ENCODE data around the gene KLF11. TPM values are rescaled to one million over a fixed set of nuclear protein-coding genes. Genes with fewer than 3 reads are reported as not detected.

The KLF11 gene
- polyA plus RNA-seq, 3 donors: 21.0 to 69.8 (median 25.3) TPM

GRCh38 chr2:10071595-10071994, 28.2 kb downstream of the KLF11 start:
- Histone ChIP-seq H3K79me2 (ENCODE audit: insufficient read depth, low read length) (no peaks in the 10 kb centered on the region), H3K4me3 (replicated peaks in 1 of 3; ENCODE audit: low read depth in 2 of 3, low read length in 3 of 3) (no peak overlapping the region), H3K27ac (ENCODE audit: low read depth in 1 of 2, low read length in 2 of 2) (no peak overlapping the region), H3K9me3 (replicated peaks in 1 of 2; ENCODE audit: control insufficient read depth in 1 of 2, insufficient read depth in 1 of 2, low read length in 2 of 2) (no peaks in the 10 kb centered on the region), H3K9ac (ENCODE audit: insufficient read depth, low read length, poor library complexity, severe bottlenecking) (no peak overlapping the region), H4K20me1 (ENCODE audit: insufficient read depth, low read length) (no peaks in the 10 kb centered on the region), H3K27me3 (ENCODE audit: control insufficient read depth in 2 of 2, insufficient read depth in 2 of 2, low read length in 2 of 2) (peaks cover 15 to 39% of the 10 kb centered on the region in 2 donors), H3K36me3 (replicated peaks in 1 of 2; ENCODE audit: control insufficient read depth in 1 of 2, insufficient read depth in 2 of 2, low read length in 2 of 2) (no peaks in the 10 kb centered on the region), H2AFZ (ENCODE audit: insufficient read depth, low read depth, low read length, poor library complexity, severe bottlenecking) (no peak overlapping the region), H3K4me1 (ENCODE audit: control insufficient read depth in 1 of 2, insufficient read depth in 2 of 2, low read length in 2 of 2) (no peaks in the 10 kb centered on the region), H3K4me2 (replicated peaks; ENCODE audit: extremely low read depth, low read length, poor library complexity, severe bottlenecking) (no peak overlapping the region)
- H3K9me3 Mint-ChIP-seq: peaks cover 0 to 4% (median 2%) of the 10 kb centered on the region in 7 donors
- no peak overlapping the region for H3K4me3 Mint-ChIP-seq
- no peak overlapping the region for H3K27ac Mint-ChIP-seq
- WGBS (ENCODE audit: insufficient coverage): 95% methylated on average over 4 of the region's 7 CpGs
- no peaks in the 10 kb centered on the region for H3K36me3 Mint-ChIP-seq
- no peak for DNase-seq
- TF ChIP-seq CTCF (IDR thresholded peaks at IDR 0.05): no peak
- intact Hi-C loops (cut with micrococcal nuclease): loop anchor here in 1 of 2 donors (5.0 kb wide), 1 partner anchor 601 kb away; no protein-coding TSS in a partner anchor
- peaks cover 37 to 50% (median 46%) of the 10 kb centered on the region in 3 donors for H3K27me3 Mint-ChIP-seq (ENCODE audit: low read depth in 3 of 3)
- H3K4me1 Mint-ChIP-seq: peaks cover 3% of the 10 kb centered on the region

GRCh38 chr2:10072656-10073480, 29.5 kb downstream of the KLF11 start:
- H3K9ac ChIP-seq (ENCODE audit: insufficient read depth, low read length, poor library complexity, severe bottlenecking): no peak overlapping the region
- Mint-ChIP-seq H3K4me3 (peak overlapping the region in 1 of 2 donors; percentile 24), H3K9me3 (peaks cover 0 to 4% (median 2%) of the 10 kb centered on the region in 7 donors), H3K36me3 (no peaks in the 10 kb centered on the region), H3K27me3 (ENCODE audit: low read depth in 3 of 3) (peaks cover 49 to 62% (median 59%) of the 10 kb centered on the region in 3 donors), H3K27ac (no peak overlapping the region), H3K4me1 (peaks cover 3% of the 10 kb centered on the region)
- no peak overlapping the region for H3K4me2 ChIP-seq (replicated peaks; ENCODE audit: extremely low read depth, low read length, poor library complexity, severe bottlenecking)
- no peak overlapping the region for H3K27ac ChIP-seq (ENCODE audit: low read depth in 1 of 2, low read length in 2 of 2)
- H3K4me3 ChIP-seq (replicated peaks in 1 of 3; ENCODE audit: low read depth in 2 of 3, low read length in 3 of 3): no peak overlapping the region
- no peaks in the 10 kb centered on the region for H4K20me1 ChIP-seq (ENCODE audit: insufficient read depth, low read length)
- H3K36me3 ChIP-seq (replicated peaks in 1 of 2; ENCODE audit: control insufficient read depth in 1 of 2, insufficient read depth in 2 of 2, low read length in 2 of 2): no peaks in the 10 kb centered on the region
- 46% methylated on average over 17 of the region's 20 CpGs for WGBS (ENCODE audit: insufficient coverage)
- no peak overlapping the region for H2AFZ ChIP-seq (ENCODE audit: insufficient read depth, low read depth, low read length, poor library complexity, severe bottlenecking)
- peak; percentile 79 for TF ChIP-seq CTCF (IDR thresholded peaks at IDR 0.05)
- intact Hi-C loops (cut with micrococcal nuclease): loop anchor here (1.0 to 5.0 kb wide), 3 partner anchors 362 to 599 kb away; no protein-coding TSS in a partner anchor
- no peaks in the 10 kb centered on the region for H3K9me3 ChIP-seq (replicated peaks in 1 of 2; ENCODE audit: control insufficient read depth in 1 of 2, insufficient read depth in 1 of 2, low read length in 2 of 2)
- DNase-seq: peak; percentile 74 to 79 (median 79)
- no peaks in the 10 kb centered on the region for H3K4me1 ChIP-seq (ENCODE audit: control insufficient read depth in 1 of 2, insufficient read depth in 2 of 2, low read length in 2 of 2)
- peaks cover 28 to 52% of the 10 kb centered on the region in 2 donors for H3K27me3 ChIP-seq (ENCODE audit: control insufficient read depth in 2 of 2, insufficient read depth in 2 of 2, low read length in 2 of 2)
- no peaks in the 10 kb centered on the region for H3K79me2 ChIP-seq (ENCODE audit: insufficient read depth, low read length)
